GM12878 (cell line): ENCODE measurements around the gene CACNA2D1. TPM values are rescaled to one million over a fixed set of nuclear protein-coding genes. Genes with fewer than 3 reads are reported as not detected.

Experiments used
- ATAC-seq: fragments of 200-7000 bp; cut with Tn5 transposase; 3 replicates; pipeline ENCODE4 v1.9.1; 2020; ENCODE audit warnings: mild to moderate bottlenecking, moderate library complexity
- BruUV-seq: library from RNA; stranded (reverse); fragments of 400-500 nt; replicated peaks from 2 replicates; lab custom pipeline; 2021; lab: Mats Ljungman, UMichigan
- CTCF ChIA-PET: fragments of 300-600 bp; sonication (Branson Sonifier 250); formaldehyde crosslinking; extraction: SDS; loops from one replicate; lab custom pipeline; 2021; ENCODE audit warnings: inconsistent platforms; lab: Yijun Ruan, JAX
- POLR2A ChIA-PET: fragments of 350-600 bp; formaldehyde crosslinking; extraction: SDS; loops from one replicate; lab custom pipeline; 2021; ENCODE audit warnings: inconsistent platforms; lab: Charles Lee
- RAD21 ChIA-PET: fragments of 300-600 bp; sonication (Branson Sonifier 250); formaldehyde crosslinking; loops from one replicate; lab custom pipeline; 2023; ENCODE audit warnings: antibody characterized with exemption; ENCODE audit not compliant: unreplicated experiment; lab: Charles Lee
- SMC1A ChIA-PET: fragments of 300-600 bp; sonication (Branson Sonifier 250); formaldehyde crosslinking; loops from one replicate; lab custom pipeline; 2023; ENCODE audit not compliant: unreplicated experiment, uncharacterized antibody; lab: Charles Lee
- DNase-seq: peaks from one replicate; pipeline ENCODE4 v3.0.0-alpha.2; 2011; ENCODE audit warnings: low read depth, low spot score
- FAIRE-seq: peaks from 3 replicates; lab custom pipeline; 2011; peaks lifted over from hg19 to GRCh38; lab: Jason Lieb, UNC
- H2AFZ ChIP-seq: 2 replicates; pipeline ENCODE4 v1.6.0; 2011; ENCODE audit warnings: low read depth, low read length, control low read depth; ENCODE audit not compliant: control insufficient read depth
- H3K27ac ChIP-seq: 2 replicates; pipeline ENCODE4 v1.5.1; 2011; ENCODE audit warnings: control low read depth; ENCODE audit not compliant: control insufficient read depth, insufficient read depth
- H3K27me3 ChIP-seq, 2 experiments: replicated peaks in 1 of 2; 2 replicates each; pipeline versions ENCODE4 v1.6.0 to v1.6.1; 2011; ENCODE audit warnings: low read length in 1 of 2; ENCODE audit not compliant: control insufficient read depth in 2 of 2, insufficient read depth in 2 of 2
- H3K36me3 ChIP-seq, 2 experiments: 2 replicates each; pipeline ENCODE4 v1.5.1; 2011; ENCODE audit warnings: low read length in 1 of 2; ENCODE audit not compliant: control insufficient read depth in 2 of 2, insufficient read depth in 2 of 2
- H3K4me1 ChIP-seq: 2 replicates; pipeline ENCODE4 v1.6.1; 2011; ENCODE audit warnings: mild to moderate bottlenecking, low read length, moderate library complexity, mixed read lengths; ENCODE audit not compliant: control insufficient read depth, insufficient read depth
- H3K4me2 ChIP-seq: 2 replicates; pipeline ENCODE4 v1.6.0; 2011; ENCODE audit warnings: control low read depth; ENCODE audit not compliant: control insufficient read depth, insufficient read depth
- H3K4me3 ChIP-seq: fragments of 200-600 bp; sonication (generic); 2 replicates; pipeline ENCODE4 v1.5.1; 2016
- H3K79me2 ChIP-seq: 2 replicates; pipeline ENCODE4 v1.6.0; 2011; ENCODE audit warnings: low read length; ENCODE audit not compliant: control insufficient read depth, insufficient read depth
- H3K9ac ChIP-seq: 2 replicates; pipeline ENCODE4 v1.8.0; 2011; ENCODE audit warnings: low read length, control low read depth, mixed read lengths; ENCODE audit not compliant: control insufficient read depth, insufficient read depth
- H3K9me3 ChIP-seq: replicated peaks from 3 replicates; pipeline ENCODE4 v1.5.1; 2011; ENCODE audit warnings: mild to moderate bottlenecking, low read length; ENCODE audit not compliant: control insufficient read depth, insufficient read depth
- H4K20me1 ChIP-seq: 2 replicates; pipeline ENCODE4 v1.6.0; 2011; ENCODE audit not compliant: control insufficient read depth, insufficient read depth
- WGBS: methylation state at CpG from one replicate; pipeline ENCODE4 v1.1.6; 2016; ENCODE audit warnings: low lambda C conversion rate; ENCODE audit not compliant: insufficient replicate concordance, insufficient coverage; ENCODE audit errors: missing lambda C conversion rate; 5-methylcytosine and 5-hydroxymethylcytosine counted together
- in situ Hi-C: fragments of 300-500 bp; cut with MboI; formaldehyde crosslinking; loops from 9 replicates; pipeline ENCODE4 v1.14.3; 2018; ENCODE audit warnings: mixed read lengths
- intact Hi-C: fragments of 100-400 bp; cut with micrococcal nuclease; formaldehyde crosslinking; loops from one replicate; pipeline ENCODE4 v1.14.2; 2022; ENCODE audit not compliant: unreplicated experiment
- polyA plus RNA-seq, 11 experiments: library from polyadenylated mRNA; depleted of rRNA in 4 of 11; unstranded in 6 of 11; stranded (reverse) in 5 of 11; fragments of >200 nt; fragmentation: Nextera tagmentation in 4 of 11; fragmentation: Illumina TruSeq in 1 of 11; extraction: Ambion mirVana in 4 of 11; extraction: Trizol in 1 of 11; gene quantifications; 1 replicate in 1 of 11; 2 replicates in 10 of 11; pipeline versions ENCODE4 v1.2.1 to v1.2.3, GENCODE V29; 2011 to 2016; ENCODE audit warnings: inconsistent platforms in 2 of 11, missing spikeins in 2 of 11, low read depth in 1 of 11
- total RNA-seq, 4 experiments: library from RNA; depleted of rRNA in 3 of 4; stranded (reverse); fragments of >200 nt in 3 of 4; fragmentation: Illumina TruSeq in 1 of 4; extraction: Trizol in 1 of 4; gene quantifications; 2 replicates each; pipeline versions ENCODE4 v1.2.1 to v1.2.3, GENCODE V29; 2013 to 2021
- TF ChIP-seq, protein P1 (sequence below): fragments of 450-650 bp; IDR thresholded peaks from 2 replicates; pipeline ENCODE4 v1.6.1; 2016; ENCODE audit warnings: mild to moderate bottlenecking
- TF ChIP-seq, protein P2 (sequence below): fragments of 450-650 bp; IDR thresholded peaks from 2 replicates; pipeline ENCODE4 v1.6.1; 2017; ENCODE audit warnings: mild to moderate bottlenecking, moderate library complexity

CACNA2D1 gene
- total and polyA plus RNA-seq, 10 of the 15 experiments (the other 5 are each of a cell fraction or from before 2014, with no cell fraction given) = 0.14 to 14.8 (median 0.97) TPM

DNA sequence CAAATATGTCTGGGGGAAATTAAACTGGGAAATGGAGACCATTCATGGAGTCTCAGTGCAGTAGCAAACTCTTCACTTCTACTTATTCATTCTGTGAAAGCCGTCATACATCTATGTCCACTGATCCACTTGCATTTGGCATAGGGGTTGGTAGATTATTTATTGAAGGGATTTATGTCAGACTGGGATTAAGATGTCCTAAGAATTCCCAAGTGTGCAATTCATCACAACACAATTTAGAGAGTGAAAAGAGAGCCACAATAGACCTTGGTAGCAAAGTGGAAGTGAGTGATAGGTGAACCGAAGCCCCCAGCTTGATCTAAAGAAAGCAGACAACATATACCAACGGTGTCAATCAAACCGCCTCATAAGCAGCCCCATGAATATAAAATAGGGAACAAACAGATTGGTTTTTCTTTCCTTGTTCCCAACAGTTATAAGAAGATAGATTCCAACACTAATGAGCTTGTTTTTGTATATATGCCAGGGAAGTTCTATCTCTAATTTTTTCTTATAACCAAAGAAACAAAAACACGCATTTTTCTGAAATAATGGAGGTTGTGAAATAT is 234.3 kb downstream of the CACNA2D1 start:
- BruUV-seq = no TSS peak
- CTCF ChIA-PET = interaction anchor here (1.0 to 2.0 kb wide), 9 partner anchors 11 to 362 kb away, joined by 3 to 6 read pairs (median 4); no protein-coding TSS in a partner anchor
- Histone ChIP-seq H2AFZ (no peak overlapping the region), H3K27ac (no peak overlapping the region), H3K4me3 (no peak overlapping the region), H3K79me2 (no peaks in the 10 kb centered on the region), H3K4me2 (no peak overlapping the region), H3K9ac (no peak overlapping the region), H4K20me1 (no peaks in the 10 kb centered on the region), H3K27me3 (no peaks in the 10 kb centered on the region), H3K4me1 (no peaks in the 10 kb centered on the region), H3K36me3 (no peaks in the 10 kb centered on the region), H3K9me3 (no peaks in the 10 kb centered on the region)
- FAIRE-seq = no peak
- SMC1A ChIA-PET = interaction anchor here (0.8 to 5.0 kb wide), 15 partner anchors 11 to 167 kb away, joined by 3 to 38 read pairs (median 4); no protein-coding TSS in a partner anchor
- DNase-seq = no peak
- TF ChIP-seq, protein P1, sequence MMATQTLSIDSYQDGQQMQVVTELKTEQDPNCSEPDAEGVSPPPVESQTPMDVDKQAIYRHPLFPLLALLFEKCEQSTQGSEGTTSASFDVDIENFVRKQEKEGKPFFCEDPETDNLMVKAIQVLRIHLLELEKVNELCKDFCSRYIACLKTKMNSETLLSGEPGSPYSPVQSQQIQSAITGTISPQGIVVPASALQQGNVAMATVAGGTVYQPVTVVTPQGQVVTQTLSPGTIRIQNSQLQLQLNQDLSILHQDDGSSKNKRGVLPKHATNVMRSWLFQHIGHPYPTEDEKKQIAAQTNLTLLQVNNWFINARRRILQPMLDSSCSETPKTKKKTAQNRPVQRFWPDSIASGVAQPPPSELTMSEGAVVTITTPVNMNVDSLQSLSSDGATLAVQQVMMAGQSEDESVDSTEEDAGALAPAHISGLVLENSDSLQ = peak; percentile 72
- TF ChIP-seq, protein P2, sequence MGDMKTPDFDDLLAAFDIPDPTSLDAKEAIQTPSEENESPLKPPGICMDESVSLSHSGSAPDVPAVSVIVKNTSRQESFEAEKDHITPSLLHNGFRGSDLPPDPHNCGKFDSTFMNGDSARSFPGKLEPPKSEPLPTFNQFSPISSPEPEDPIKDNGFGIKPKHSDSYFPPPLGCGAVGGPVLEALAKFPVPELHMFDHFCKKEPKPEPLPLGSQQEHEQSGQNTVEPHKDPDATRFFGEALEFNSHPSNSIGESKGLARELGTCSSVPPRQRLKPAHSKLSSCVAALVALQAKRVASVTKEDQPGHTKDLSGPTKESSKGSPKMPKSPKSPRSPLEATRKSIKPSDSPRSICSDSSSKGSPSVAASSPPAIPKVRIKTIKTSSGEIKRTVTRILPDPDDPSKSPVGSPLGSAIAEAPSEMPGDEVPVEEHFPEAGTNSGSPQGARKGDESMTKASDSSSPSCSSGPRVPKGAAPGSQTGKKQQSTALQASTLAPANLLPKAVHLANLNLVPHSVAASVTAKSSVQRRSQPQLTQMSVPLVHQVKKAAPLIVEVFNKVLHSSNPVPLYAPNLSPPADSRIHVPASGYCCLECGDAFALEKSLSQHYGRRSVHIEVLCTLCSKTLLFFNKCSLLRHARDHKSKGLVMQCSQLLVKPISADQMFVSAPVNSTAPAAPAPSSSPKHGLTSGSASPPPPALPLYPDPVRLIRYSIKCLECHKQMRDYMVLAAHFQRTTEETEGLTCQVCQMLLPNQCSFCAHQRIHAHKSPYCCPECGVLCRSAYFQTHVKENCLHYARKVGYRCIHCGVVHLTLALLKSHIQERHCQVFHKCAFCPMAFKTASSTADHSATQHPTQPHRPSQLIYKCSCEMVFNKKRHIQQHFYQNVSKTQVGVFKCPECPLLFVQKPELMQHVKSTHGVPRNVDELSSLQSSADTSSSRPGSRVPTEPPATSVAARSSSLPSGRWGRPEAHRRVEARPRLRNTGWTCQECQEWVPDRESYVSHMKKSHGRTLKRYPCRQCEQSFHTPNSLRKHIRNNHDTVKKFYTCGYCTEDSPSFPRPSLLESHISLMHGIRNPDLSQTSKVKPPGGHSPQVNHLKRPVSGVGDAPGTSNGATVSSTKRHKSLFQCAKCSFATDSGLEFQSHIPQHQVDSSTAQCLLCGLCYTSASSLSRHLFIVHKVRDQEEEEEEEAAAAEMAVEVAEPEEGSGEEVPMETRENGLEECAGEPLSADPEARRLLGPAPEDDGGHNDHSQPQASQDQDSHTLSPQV = no peak
- WGBS = 28% methylated on average over 5 of the region's 5 CpGs
- RAD21 ChIA-PET = interaction anchor here (0.9 to 3.4 kb wide), 8 partner anchors 9 to 362 kb away, joined by 3 to 11 read pairs (median 4); no protein-coding TSS in a partner anchor
- in situ Hi-C loops = no loop called here
- POLR2A ChIA-PET = interaction anchor here (0.5 kb wide), 1 partner anchor 11 kb away, joined by 5 read pairs; no protein-coding TSS in a partner anchor
- intact Hi-C loops = no loop called here
- peak; percentile 42; the same call in 2 of the 3 replicates for ATAC-seq
